ENCODE measurements around the gene C5orf15. TPM values are rescaled to one million over a fixed set of nuclear protein-coding genes. Genes with fewer than 3 reads are reported as not detected.
"Not testable (repeated sequence)": the region's sequence is repeated elsewhere in the genome, so short reads cannot be mapped to it uniquely, and the experiment has no call there.

Gene C5orf15
- total RNA-seq, 3 donors from 2014 or later, result 26.0 to 31.2 (median 28.6) TPM

- peaks cover 7% of the 10 kb centered on the region for H3K4me1 Mint-ChIP-seq (ENCODE audit: low read depth)
- DNase-seq, result no peak
- no peaks in the 10 kb centered on the region for H3K36me3 Mint-ChIP-seq (ENCODE audit: insufficient read depth)
- peaks cover 2% of the 10 kb centered on the region for H3K27me3 Mint-ChIP-seq (ENCODE audit: low read depth)
- no peak for ATAC-seq
- no peak overlapping the region for H3K4me3 Mint-ChIP-seq
- no peaks in the 10 kb centered on the region for H3K9me3 Mint-ChIP-seq
These were observed 25.6 kb downstream of the C5orf15 start for GRCh38 chr5:133942614-133943474.

GRCh38 chr5:133941456-133942196, 26.8 kb downstream of the C5orf15 start:
- no peaks in the 10 kb centered on the region for H3K9me3 Mint-ChIP-seq
- H3K36me3 Mint-ChIP-seq (ENCODE audit: insufficient read depth), result no peaks in the 10 kb centered on the region
- H3K4me1 Mint-ChIP-seq (ENCODE audit: low read depth), result peaks cover 7% of the 10 kb centered on the region
- no peak for ATAC-seq
- H3K4me3 Mint-ChIP-seq, result no peak overlapping the region
- peaks cover 2% of the 10 kb centered on the region for H3K27me3 Mint-ChIP-seq (ENCODE audit: low read depth)
- DNase-seq, result no peak

GRCh38 chr5:133939668-133940067, 28.8 kb downstream of the C5orf15 start:
- DNase-seq (no peak), ATAC-seq (no peak)

GRCh38 chr5:133938929-133939328, 29.5 kb downstream of the C5orf15 start:
- ATAC-seq, result peak in 1 of 2 donors; percentile 27
- Mint-ChIP-seq H3K9me3 (no peaks in the 10 kb centered on the region), H3K4me3 (no peak overlapping the region), H3K27me3 (ENCODE audit: low read depth) (peaks cover 2% of the 10 kb centered on the region), H3K36me3 (ENCODE audit: insufficient read depth) (no peaks in the 10 kb centered on the region), H3K4me1 (ENCODE audit: low read depth) (peaks cover 7% of the 10 kb centered on the region)
- no peak for DNase-seq

More at GRCh38 chr5:133939668-133940067, 28.8 kb downstream of the C5orf15 start:
- Mint-ChIP-seq H3K27me3 (ENCODE audit: low read depth) (peaks cover 2% of the 10 kb centered on the region), H3K9me3 (no peaks in the 10 kb centered on the region), H3K4me1 (ENCODE audit: low read depth) (peaks cover 7% of the 10 kb centered on the region), H3K4me3 (no peak overlapping the region), H3K36me3 (ENCODE audit: insufficient read depth) (no peaks in the 10 kb centered on the region)

- DNase-seq (no peak), ATAC-seq (no peak)
- H3K4me1 Mint-ChIP-seq (ENCODE audit: low read depth), result peaks cover 9% of the 10 kb centered on the region
- peaks cover 2% of the 10 kb centered on the region for H3K27me3 Mint-ChIP-seq (ENCODE audit: low read depth)
- H3K9me3 Mint-ChIP-seq, result no peaks in the 10 kb centered on the region
- no peaks in the 10 kb centered on the region for H3K36me3 Mint-ChIP-seq (ENCODE audit: insufficient read depth)
- no peak overlapping the region for H3K4me3 Mint-ChIP-seq
These were observed 30.2 kb downstream of the C5orf15 start for GRCh38 chr5:133938039-133938821.

GRCh38 chr5:133937628-133938027, 30.8 kb downstream of the C5orf15 start:
- not testable (repeated sequence) for DNase-seq; H3K36me3 Mint-ChIP-seq (ENCODE audit: insufficient read depth); H3K4me3 Mint-ChIP-seq; ATAC-seq; H3K27me3 Mint-ChIP-seq (ENCODE audit: low read depth); H3K9me3 Mint-ChIP-seq
- peaks cover 14% of the 10 kb centered on the region for H3K4me1 Mint-ChIP-seq (ENCODE audit: low read depth)

GRCh38 chr5:133936651-133937015, 31.8 kb downstream of the C5orf15 start:
- no peaks in the 10 kb centered on the region for H3K27me3 Mint-ChIP-seq (ENCODE audit: low read depth)
- ATAC-seq, result no peak
- H3K4me1 Mint-ChIP-seq (ENCODE audit: low read depth), result peaks cover 18% of the 10 kb centered on the region
- no peaks in the 10 kb centered on the region for H3K9me3 Mint-ChIP-seq
- H3K4me3 Mint-ChIP-seq, result no peak overlapping the region
- no peaks in the 10 kb centered on the region for H3K36me3 Mint-ChIP-seq (ENCODE audit: insufficient read depth)
- no peak for DNase-seq

- not testable (repeated sequence) for H3K27me3 Mint-ChIP-seq (ENCODE audit: low read depth); H3K4me3 Mint-ChIP-seq; DNase-seq; H3K36me3 Mint-ChIP-seq (ENCODE audit: insufficient read depth); ATAC-seq; H3K9me3 Mint-ChIP-seq
- peaks cover 23% of the 10 kb centered on the region for H3K4me1 Mint-ChIP-seq (ENCODE audit: low read depth)
These were observed 32.3 kb downstream of the C5orf15 start for GRCh38 chr5:133935991-133936650.

GRCh38 chr5:133935667-133935940, 32.8 kb downstream of the C5orf15 start:
- DNase-seq (no peak), ATAC-seq (no peak)

GRCh38 chr5:133934822-133935666, 33.4 kb downstream of the C5orf15 start:
- ATAC-seq (no peak), DNase-seq (no peak)
- H3K4me3 Mint-ChIP-seq, result no peak overlapping the region
- H3K36me3 Mint-ChIP-seq (ENCODE audit: insufficient read depth), result no peaks in the 10 kb centered on the region
- H3K4me1 Mint-ChIP-seq (ENCODE audit: low read depth), result peaks cover 34% of the 10 kb centered on the region
- no peaks in the 10 kb centered on the region for H3K27me3 Mint-ChIP-seq (ENCODE audit: low read depth)
- H3K9me3 Mint-ChIP-seq, result no peaks in the 10 kb centered on the region

More at GRCh38 chr5:133935667-133935940, 32.8 kb downstream of the C5orf15 start:
- Mint-ChIP-seq H3K4me3 (no peak overlapping the region), H3K27me3 (ENCODE audit: low read depth) (no peaks in the 10 kb centered on the region), H3K4me1 (ENCODE audit: low read depth) (peaks cover 28% of the 10 kb centered on the region), H3K36me3 (ENCODE audit: insufficient read depth) (no peaks in the 10 kb centered on the region), H3K9me3 (no peaks in the 10 kb centered on the region)

GRCh38 chr5:133934311-133934710, 34.1 kb downstream of the C5orf15 start:
- DNase-seq, result no peak
- Mint-ChIP-seq H3K27me3 (ENCODE audit: low read depth) (no peaks in the 10 kb centered on the region), H3K4me1 (ENCODE audit: low read depth) (peaks cover 38% of the 10 kb centered on the region), H3K36me3 (ENCODE audit: insufficient read depth) (no peaks in the 10 kb centered on the region), H3K4me3 (no peak overlapping the region), H3K9me3 (no peaks in the 10 kb centered on the region)
- no peak for ATAC-seq

- Mint-ChIP-seq H3K4me3 (peak overlapping the region; percentile 13), H3K36me3 (ENCODE audit: insufficient read depth) (no peaks in the 10 kb centered on the region), H3K4me1 (ENCODE audit: low read depth) (peaks cover 39% of the 10 kb centered on the region), H3K9me3 (no peaks in the 10 kb centered on the region), H3K27me3 (ENCODE audit: low read depth) (no peaks in the 10 kb centered on the region)
- no peak for ATAC-seq
- no peak for DNase-seq
These were observed 34.6 kb downstream of the C5orf15 start for GRCh38 chr5:133933670-133934295.

GRCh38 chr5:133933169-133933509, 35.3 kb downstream of the C5orf15 start:
- ATAC-seq, result no peak
- no peak for DNase-seq
- no peaks in the 10 kb centered on the region for H3K27me3 Mint-ChIP-seq (ENCODE audit: low read depth)
- H3K4me3 Mint-ChIP-seq, result no peak overlapping the region
- H3K4me1 Mint-ChIP-seq (ENCODE audit: low read depth), result peaks cover 43% of the 10 kb centered on the region
- no peaks in the 10 kb centered on the region for H3K36me3 Mint-ChIP-seq (ENCODE audit: insufficient read depth)
- H3K9me3 Mint-ChIP-seq, result no peaks in the 10 kb centered on the region
